HG02973 (cell line): ENCODE measurements around the gene PRR22.
"Not testable (repeated sequence)": the region's sequence is repeated elsewhere in the genome, so short reads cannot be mapped to it uniquely, and the experiment has no call there.

Experiments
- ATAC-seq: cut with Tn5 transposase; IDR thresholded peaks from one replicate; pipeline ENCODE4 v1.9.1; 2021; ENCODE audit warnings: moderate library complexity; ENCODE audit not compliant: unreplicated experiment

The PRR22 gene

GRCh38 chr19:5762608-5763217 is 21.8 kb downstream of the PRR22 start:
- ATAC-seq, result no peak

GRCh38 chr19:5753743-5754142 is 30.8 kb downstream of the PRR22 start:
- ATAC-seq, result no peak

- no peak for ATAC-seq
These were observed 32.8 kb downstream of the PRR22 start for GRCh38 chr19:5751709-5752108.

GRCh38 chr19:5749505-5749904 is 35.0 kb downstream of the PRR22 start:
- ATAC-seq, result no peak

GRCh38 chr19:5748920-5749319 is 35.6 kb downstream of the PRR22 start:
- not testable (repeated sequence) for ATAC-seq

- not testable (repeated sequence) for ATAC-seq
These were observed 39.5 kb downstream of the PRR22 start for GRCh38 chr19:5744999-5745398.

GRCh38 chr19:5743630-5744029 is 40.9 kb downstream of the PRR22 start:
- no peak for ATAC-seq

- no peak for ATAC-seq
These were observed 42.5 kb downstream of the PRR22 start for GRCh38 chr19:5742051-5742450.

GRCh38 chr19:5738423-5738822 is 46.1 kb downstream of the PRR22 start:
- no peak for ATAC-seq

- ATAC-seq, result not testable (repeated sequence)
These were observed 51.4 kb downstream of the PRR22 start for GRCh38 chr19:5733172-5733571.
